C4-2B (cell line): Measurements from ENCODE around the gene CSDE1.

Experiments used
- ZFX ChIP-seq: fragments of 450-650 bp; IDR thresholded peaks from 2 replicates; pipeline ENCODE4 v1.6.1; 2017
- TF ChIP-seq, protein P1 (sequence below): fragments of 450-650 bp; conservative IDR thresholded peaks from 2 replicates; pipeline ENCODE4 v1.5.1; 2017; ENCODE audit warnings: mild to moderate bottlenecking

DNA sequence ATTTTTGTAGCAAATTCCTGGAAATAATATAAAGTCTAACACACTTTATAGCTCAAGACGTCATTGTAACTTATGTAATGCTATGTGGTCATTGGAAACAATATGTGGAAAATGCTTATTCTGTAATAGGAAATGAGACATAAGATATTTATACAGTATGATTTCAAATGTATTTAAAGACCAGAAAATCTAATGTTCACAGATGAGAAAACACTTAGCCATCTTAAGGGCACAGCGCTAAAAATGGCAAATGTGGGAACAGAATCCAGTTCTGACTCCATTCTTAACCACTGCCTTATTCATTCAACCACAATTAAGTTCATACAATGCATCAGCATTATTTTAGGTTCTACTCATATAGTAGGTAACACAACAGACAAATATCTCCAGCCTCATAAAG lies 12.5 kb downstream of the CSDE1 start:
- TF ChIP-seq, protein P1, sequence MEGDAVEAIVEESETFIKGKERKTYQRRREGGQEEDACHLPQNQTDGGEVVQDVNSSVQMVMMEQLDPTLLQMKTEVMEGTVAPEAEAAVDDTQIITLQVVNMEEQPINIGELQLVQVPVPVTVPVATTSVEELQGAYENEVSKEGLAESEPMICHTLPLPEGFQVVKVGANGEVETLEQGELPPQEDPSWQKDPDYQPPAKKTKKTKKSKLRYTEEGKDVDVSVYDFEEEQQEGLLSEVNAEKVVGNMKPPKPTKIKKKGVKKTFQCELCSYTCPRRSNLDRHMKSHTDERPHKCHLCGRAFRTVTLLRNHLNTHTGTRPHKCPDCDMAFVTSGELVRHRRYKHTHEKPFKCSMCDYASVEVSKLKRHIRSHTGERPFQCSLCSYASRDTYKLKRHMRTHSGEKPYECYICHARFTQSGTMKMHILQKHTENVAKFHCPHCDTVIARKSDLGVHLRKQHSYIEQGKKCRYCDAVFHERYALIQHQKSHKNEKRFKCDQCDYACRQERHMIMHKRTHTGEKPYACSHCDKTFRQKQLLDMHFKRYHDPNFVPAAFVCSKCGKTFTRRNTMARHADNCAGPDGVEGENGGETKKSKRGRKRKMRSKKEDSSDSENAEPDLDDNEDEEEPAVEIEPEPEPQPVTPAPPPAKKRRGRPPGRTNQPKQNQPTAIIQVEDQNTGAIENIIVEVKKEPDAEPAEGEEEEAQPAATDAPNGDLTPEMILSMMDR: no peak
- TF ChIP-seq ZFX: no peak
